Right ventricle myocardium superior (tissue), 1 donor: ENCODE measurements around the gene CSNK2B. TPM values are rescaled to one million over a fixed set of nuclear protein-coding genes. Genes with fewer than 3 reads are reported as not detected.

ENCODE experiments used
- ATAC-seq: fragments of 200-7000 bp; cut with Tn5 transposase; one replicate; pipeline ENCODE4 v1.9.1; 2020; ENCODE audit warnings: mild to moderate bottlenecking; ENCODE audit not compliant: poor library complexity
- DNase-seq: peaks from one replicate; pipeline ENCODE4 v3.0.0-alpha.2; 2020
- intact Hi-C: fragments of 100-400 bp; cut with DNase I; formaldehyde crosslinking; loops from one replicate; pipeline ENCODE4 v1.11.2; 2022
- long read RNA-seq: library from polyadenylated mRNA; unstranded; transcript quantifications from one replicate; pipeline ENCODE4 v2.0.0, GENCODE V29; 2021
- total RNA-seq: library from RNA; stranded (reverse); fragmentation: NEBNext Ultra II Directional; extraction: Animal tissue kit (Norgen Biotek cat#: 25700); gene quantifications from one replicate; pipeline ENCODE4 v1.2.1, GENCODE V29; 2021
- donor health status: DM: no; HTN: yes; CAD: no; lungs with severe emphysema.

CSNK2B gene
- 95.1 TPM for total RNA-seq
- long read RNA-seq, transcript CSNK2B-203 (7 exons, 948 nt), result major isoform, 70 of 80 reads
- long read RNA-seq, partial matches to known transcripts, result 6 of 80 reads
- long read RNA-seq, other reads (novel, unspliced or antisense), result 3 of 80 reads

DNA sequence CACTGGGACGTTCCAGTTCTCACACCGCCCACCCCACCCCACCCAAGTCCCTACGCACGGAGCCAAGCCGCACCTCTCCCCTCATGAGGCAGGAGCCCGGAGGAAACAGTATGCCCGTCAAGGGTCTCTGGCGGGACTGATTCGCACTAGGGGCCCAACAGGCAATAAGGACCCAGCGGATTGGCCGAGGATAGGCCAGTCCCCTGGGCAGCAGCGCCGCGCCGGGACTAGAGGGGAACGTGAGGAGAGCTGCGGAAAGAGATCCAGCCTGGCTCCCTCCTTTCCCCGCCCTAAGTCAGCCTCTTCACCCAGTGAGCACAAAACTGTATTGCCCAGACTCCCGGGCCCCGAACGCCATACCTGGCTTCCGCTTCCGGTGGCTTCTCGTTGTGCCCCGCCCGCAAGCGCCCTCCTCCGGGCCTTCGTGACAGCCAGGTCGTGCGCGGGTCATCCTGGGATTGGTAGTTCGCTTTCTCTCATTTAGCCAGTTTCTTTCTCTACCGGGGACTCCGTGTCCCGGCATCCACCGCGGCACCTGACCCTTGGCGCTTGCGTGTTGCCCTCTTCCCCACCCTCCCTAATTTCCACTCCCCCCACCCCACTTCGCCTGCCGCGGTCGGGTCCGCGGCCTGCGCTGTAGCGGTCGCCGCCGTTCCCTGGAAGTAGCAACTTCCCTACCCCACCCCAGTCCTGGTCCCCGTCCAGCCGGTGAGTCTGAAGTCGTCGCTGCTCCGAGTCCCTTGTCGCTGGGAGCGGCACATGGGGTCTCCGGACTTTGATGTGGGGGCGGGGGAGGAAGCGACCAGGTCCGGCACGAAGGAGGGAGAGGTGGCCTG, at the start of gene CSNK2B:
TSS of gene CSNK2B (plus strand) at position 580 of the 836 bp plus-strand sequence. CDS start 752 bp downstream, outside the sequence.
- DNase-seq, result peak; percentile 99
- ATAC-seq, result peak; percentile 91
- intact Hi-C loops, result no loop called here

- ATAC-seq, result no peak
- DNase-seq, result no peak
- intact Hi-C loops, result loop anchor here (5.0 kb wide), 1 partner anchor 70 kb away; the partner anchor contains the start of genes ATP6V1G2 and NFKBIL1
Measured at GRCh38 chr6:31617010-31617409, 48.9 kb upstream of the CSNK2B start.

DNA sequence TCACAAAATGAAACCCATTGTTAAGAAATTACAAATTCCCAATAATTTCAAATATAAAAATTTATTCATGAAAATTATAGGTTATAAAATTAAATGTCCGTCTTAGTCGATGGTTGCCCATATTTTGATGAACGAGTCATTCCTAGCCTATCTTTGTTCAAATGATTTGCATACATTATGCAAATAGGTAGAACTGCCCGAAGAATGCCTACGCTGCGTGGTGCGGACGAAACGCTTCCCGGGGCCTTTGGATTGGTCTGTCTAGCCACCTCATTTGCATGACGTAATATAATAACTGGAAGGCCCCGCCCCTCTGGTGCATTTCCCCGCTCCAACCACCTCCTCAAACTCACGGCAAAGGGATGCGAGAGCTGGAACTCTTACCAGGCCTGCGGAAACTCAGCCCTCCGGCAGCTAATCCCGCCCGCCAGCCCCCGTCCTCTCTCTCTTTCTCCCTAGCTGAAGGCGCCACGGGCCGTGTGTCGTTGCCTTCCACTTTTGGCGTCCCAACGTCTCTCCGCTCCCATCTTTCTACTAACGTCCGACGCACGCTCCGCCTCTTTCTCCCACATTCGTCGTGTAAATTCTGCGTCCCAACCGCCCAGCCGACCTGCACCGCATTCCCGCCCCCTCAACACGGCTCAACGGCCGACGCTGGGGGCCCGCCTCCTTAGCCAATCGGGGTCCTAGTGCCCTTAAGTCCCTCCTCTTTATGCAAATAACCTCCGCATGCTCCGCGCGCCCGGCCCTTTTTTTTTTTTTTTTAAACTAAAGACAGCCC, 45.9 kb upstream of the CSNK2B start:
- ATAC-seq (peak; percentile 94), DNase-seq (peak; percentile 99)
- intact Hi-C loops, result loop anchor here (5.0 kb wide), 1 partner anchor 73 kb away; the partner anchor contains the start of genes ATP6V1G2 and NFKBIL1

- ATAC-seq (peak; percentile 92), DNase-seq (no peak)
- intact Hi-C loops, result no loop called here
Measured at GRCh38 chr6:31620586-31621319, 45.1 kb upstream of the CSNK2B start, which contains the start of gene PRRC2A. PRRC2A (plus strand) TSS chr6:31620715; CDS start chr6:31622790, 2,075 bp downstream.

DNA sequence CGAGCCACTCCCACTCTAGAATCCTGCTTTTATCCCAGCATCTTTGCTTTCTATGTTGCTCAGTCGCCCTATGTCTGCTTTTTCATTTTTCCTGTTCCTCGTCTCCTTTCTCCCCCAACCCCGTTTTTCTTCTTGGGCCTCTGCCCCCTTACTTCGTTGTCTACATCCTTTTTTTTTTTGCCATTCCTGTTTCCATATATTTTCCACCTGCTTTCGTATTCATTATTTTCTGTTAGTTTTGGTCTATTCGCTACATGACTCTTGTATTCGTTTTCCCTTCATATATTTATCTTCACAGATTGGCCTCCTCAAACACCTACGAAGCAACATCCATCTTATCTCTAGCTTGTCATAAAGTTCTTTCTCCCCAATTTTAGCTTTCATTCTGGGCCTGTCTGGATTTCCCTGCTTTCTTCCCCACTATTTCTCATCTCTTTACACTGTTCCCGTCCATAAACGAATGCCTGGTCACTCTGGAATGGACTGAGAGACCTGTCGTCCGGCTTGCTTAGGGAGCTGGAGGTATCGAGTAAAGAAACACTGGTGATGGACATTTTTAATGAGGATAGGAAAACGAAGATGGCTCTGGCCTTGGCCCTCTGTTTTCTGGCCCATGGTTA, 44.5 kb upstream of the CSNK2B start:
- no peak for ATAC-seq
- DNase-seq, result no peak
- intact Hi-C loops, result no loop called here

DNA sequence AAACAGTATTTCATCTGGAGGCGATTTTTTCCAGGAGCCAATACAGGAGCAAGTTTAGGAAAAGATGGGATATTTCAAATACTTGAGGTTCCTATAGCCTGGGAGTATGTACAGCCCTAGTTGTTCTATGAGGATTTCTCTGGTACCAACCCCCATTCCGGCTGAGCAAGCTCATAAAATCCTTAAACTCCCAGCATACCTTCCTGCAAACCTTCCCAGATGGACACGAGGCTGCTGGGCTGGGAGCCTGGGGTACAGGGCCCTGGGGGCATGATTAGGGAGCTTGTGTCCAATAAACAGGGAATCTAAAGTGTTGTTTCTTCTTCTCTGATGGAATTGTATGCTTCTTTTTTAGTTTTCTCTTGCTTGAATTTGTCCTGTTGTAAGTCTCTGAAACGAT, 43.9 kb upstream of the CSNK2B start:
- ATAC-seq (no peak), DNase-seq (no peak)
- intact Hi-C loops, result no loop called here

- DNase-seq (no peak), ATAC-seq (no peak)
- intact Hi-C loops, result no loop called here
Measured at GRCh38 chr6:31622684-31623091, 43.2 kb upstream of the CSNK2B start.

DNA sequence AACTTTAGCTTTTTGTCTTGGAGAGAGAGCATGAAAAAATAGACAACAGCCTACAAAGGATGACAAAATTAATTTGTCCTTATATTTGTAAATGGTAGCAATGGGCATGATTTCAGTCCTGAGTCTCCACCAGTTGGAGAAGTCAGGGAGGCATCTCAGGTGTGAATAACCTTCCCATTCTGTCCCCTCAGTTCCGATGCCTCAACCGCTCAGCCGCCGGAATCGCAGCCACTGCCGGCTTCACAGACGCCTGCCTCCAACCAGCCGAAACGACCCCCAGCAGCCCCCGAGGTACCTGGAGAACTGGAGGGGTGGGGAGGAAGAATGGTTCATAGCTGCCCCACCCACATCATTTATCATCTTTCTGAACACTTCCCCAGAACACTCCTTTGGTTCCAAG, 41.8 kb upstream of the CSNK2B start:
- ATAC-seq (no peak), DNase-seq (no peak)
- intact Hi-C loops, result no loop called here

DNA sequence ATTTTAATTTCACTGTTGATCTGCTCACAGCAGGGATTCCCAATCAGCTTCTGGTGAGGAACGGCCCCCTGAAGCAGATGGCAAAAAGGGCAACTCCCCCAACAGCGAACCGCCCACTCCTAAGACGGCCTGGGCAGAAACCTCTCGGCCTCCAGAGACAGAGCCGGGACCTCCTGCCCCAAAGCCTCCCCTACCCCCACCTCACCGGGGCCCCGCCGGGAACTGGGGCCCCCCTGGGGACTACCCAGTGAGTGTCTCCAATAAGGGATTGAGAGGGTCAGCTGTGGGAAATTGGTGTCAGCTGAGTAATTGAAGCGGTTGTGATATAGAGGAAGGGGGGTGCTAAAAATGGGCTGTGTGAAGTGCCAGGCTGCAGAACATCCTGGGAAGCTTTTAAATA, 38.9 kb upstream of the CSNK2B start:
- ATAC-seq, result no peak
- no peak for DNase-seq
- intact Hi-C loops, result no loop called here

DNA sequence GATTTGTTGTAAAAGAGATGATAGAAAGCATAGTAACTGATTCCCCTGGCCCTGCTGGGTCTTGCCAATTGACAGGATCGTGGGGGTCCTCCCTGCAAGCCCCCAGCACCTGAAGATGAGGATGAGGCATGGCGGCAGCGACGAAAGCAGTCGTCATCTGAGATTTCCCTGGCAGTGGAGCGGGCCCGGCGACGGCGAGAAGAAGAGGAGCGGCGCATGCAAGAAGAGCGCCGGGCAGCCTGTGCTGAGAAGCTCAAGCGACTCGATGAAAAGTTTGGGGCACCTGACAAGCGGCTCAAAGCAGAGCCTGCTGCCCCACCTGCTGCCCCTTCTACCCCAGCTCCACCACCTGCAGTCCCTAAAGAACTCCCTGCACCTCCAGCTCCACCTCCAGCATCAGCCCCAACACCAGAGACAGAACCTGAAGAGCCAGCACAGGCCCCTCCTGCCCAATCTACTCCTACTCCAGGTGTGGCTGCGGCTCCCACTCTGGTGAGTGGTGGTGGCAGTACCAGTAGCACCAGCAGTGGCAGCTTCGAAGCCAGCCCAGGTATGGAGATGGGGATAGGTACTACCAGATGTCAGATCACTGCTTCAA, 38.1 kb upstream of the CSNK2B start:
- intact Hi-C loops, result no loop called here
- DNase-seq (no peak), ATAC-seq (no peak)

- no peak for DNase-seq
- ATAC-seq, result no peak
- intact Hi-C loops, result no loop called here
Measured at GRCh38 chr6:31629014-31629413, 36.9 kb upstream of the CSNK2B start.

GRCh38 chr6:31630177-31630934, 35.5 kb upstream of the CSNK2B start:
- intact Hi-C loops, result no loop called here
- ATAC-seq, result no peak
- no peak for DNase-seq

- DNase-seq, result no peak
- ATAC-seq, result no peak
- intact Hi-C loops, result no loop called here
Measured at GRCh38 chr6:31631209-31631608, 34.7 kb upstream of the CSNK2B start.

DNA sequence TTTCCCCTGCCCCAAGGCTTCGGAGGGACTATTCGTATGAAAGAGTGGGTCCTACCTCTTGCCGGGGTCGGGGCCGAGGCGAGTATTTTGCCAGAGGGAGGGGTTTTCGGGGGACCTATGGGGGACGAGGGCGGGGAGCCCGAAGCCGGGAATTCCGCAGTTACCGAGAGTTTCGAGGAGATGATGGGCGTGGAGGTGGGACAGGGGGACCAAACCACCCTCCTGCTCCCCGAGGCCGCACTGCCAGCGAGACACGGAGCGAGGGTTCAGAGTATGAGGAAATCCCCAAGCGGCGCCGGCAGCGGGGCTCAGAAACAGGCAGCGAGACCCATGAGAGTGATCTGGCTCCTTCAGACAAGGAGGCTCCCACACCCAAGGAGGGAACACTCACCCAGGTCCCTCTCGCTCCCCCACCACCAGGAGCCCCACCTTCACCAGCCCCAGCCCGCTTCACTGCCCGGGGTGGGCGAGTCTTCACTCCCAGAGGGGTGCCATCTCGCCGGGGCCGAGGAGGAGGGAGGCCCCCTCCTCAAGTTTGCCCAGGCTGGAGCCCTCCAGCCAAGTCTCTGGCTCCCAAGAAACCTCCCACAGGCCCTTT, 34.1 kb upstream of the CSNK2B start:
- ATAC-seq, result peak; percentile 4
- intact Hi-C loops, result no loop called here
- no peak for DNase-seq

DNA sequence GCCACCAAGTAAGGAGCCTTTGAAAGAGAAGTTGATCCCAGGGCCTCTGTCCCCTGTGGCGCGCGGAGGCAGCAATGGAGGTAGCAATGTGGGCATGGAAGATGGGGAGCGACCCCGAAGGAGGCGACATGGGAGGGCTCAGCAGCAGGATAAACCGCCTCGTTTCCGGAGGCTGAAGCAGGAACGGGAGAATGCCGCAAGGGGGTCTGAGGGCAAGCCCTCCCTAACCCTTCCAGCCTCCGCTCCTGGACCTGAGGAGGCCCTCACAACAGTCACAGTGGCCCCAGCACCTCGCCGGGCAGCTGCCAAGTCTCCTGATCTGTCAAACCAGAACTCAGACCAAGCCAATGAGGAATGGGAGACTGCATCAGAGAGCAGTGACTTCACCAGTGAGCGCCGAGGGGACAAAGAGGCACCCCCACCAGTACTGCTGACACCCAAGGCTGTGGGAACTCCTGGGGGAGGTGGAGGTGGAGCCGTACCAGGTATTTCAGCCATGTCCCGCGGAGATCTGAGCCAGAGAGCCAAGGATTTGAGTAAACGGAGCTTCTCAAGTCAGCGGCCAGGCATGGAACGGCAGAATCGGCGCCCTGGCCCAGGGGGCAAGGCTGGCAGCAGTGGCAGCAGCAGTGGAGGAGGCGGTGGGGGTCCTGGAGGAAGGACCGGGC, 33.5 kb upstream of the CSNK2B start:
- DNase-seq, result no peak
- peak; percentile 9 for ATAC-seq

GRCh38 chr6:31633447-31633846, 32.4 kb upstream of the CSNK2B start:
- ATAC-seq (no peak), DNase-seq (no peak)
- intact Hi-C loops, result no loop called here

More for the DNA sequence above, 33.5 kb upstream of the CSNK2B start:
- intact Hi-C loops, result no loop called here
